ENCODE results near the gene SPPL2C.

GRCh38 chr17:45846223-45846622, 1.5 kb downstream of the SPPL2C start:
- TF ChIP-seq CTCF (IDR thresholded peaks at IDR 0.05): no peak
- TF ChIP-seq POLR2A (IDR thresholded peaks at IDR 0.05): no peak
